ENCODE results near the gene GAR1.

Gene GAR1

GRCh38 chr4:109803924-109804571 is 11.5 kb upstream of the GAR1 start:
- Histone ChIP-seq H3K9ac (ENCODE audit: low read length) (no peak overlapping the region), H2AK5ac (ENCODE audit: low read length, severe bottlenecking) (no peak overlapping the region), H2AFZ (ENCODE audit: low read depth, low read length) (no peak overlapping the region), H4K8ac (ENCODE audit: low read length) (no peak overlapping the region), H3K79me1 (replicated peaks; ENCODE audit: low read length, poor library complexity, severe bottlenecking) (no peaks in the 10 kb centered on the region), H3K4ac (ENCODE audit: low read depth in 1 of 2, low read length in 2 of 2) (no peak overlapping the region), H2BK12ac (ENCODE audit: low read length in 2 of 2) (no peak overlapping the region), H2BK15ac (ENCODE audit: low read depth, poor library complexity, severe bottlenecking) (no peak overlapping the region), H4K91ac (ENCODE audit: low read length) (no peak overlapping the region), H3K4me2 (ENCODE audit: low read length, poor library complexity, severe bottlenecking) (no peak overlapping the region), H3K27ac (ENCODE audit: low read length, poor library complexity, severe bottlenecking) (no peak overlapping the region), H2BK120ac (ENCODE audit: low read depth, low read length) (no peak overlapping the region), H3K4me3 (ENCODE audit: insufficient read depth in 1 of 2, low read depth in 1 of 2, low read length in 2 of 2) (no peak overlapping the region), H3K23ac (ENCODE audit: low read length in 2 of 2) (no peak overlapping the region), H2BK5ac (ENCODE audit: low read depth, low read length, poor library complexity, severe bottlenecking) (no peak overlapping the region), H3K27me3 (ENCODE audit: control insufficient read depth in 1 of 2, insufficient read depth in 1 of 2, low read length in 2 of 2) (no peaks in the 10 kb centered on the region), H3K36me3 (ENCODE audit: control insufficient read depth in 1 of 2, insufficient read depth in 2 of 2, low read depth in 1 of 2, low read length in 2 of 2) (no peaks in the 10 kb centered on the region), H3K14ac (ENCODE audit: low read length in 2 of 2) (no peak overlapping the region), H3K4me1 (ENCODE audit: control insufficient read depth, insufficient read depth, low read depth, low read length) (no peaks in the 10 kb centered on the region), H3K18ac (ENCODE audit: low read depth in 1 of 2, low read length in 2 of 2) (no peak overlapping the region), H3K9me3 (ENCODE audit: control insufficient read depth, low read length) (no peaks in the 10 kb centered on the region)
- DNase-seq, result peak; percentile 66
- 51% methylated on average over 3 of the region's 4 CpGs for whole genome bisulfite sequencing

GRCh38 chr4:109809655-109810054 is 5.9 kb upstream of the GAR1 start:
- Histone ChIP-seq H2BK5ac (ENCODE audit: low read depth, low read length, poor library complexity, severe bottlenecking) (no peak overlapping the region), H3K4me1 (ENCODE audit: control insufficient read depth, insufficient read depth, low read depth, low read length) (no peaks in the 10 kb centered on the region), H3K4ac (ENCODE audit: low read depth in 1 of 2, low read length in 2 of 2) (no peak overlapping the region), H2BK12ac (ENCODE audit: low read length in 2 of 2) (no peak overlapping the region), H4K91ac (ENCODE audit: low read length) (no peak overlapping the region), H2AK5ac (ENCODE audit: low read length, severe bottlenecking) (no peak overlapping the region), H3K79me1 (replicated peaks; ENCODE audit: low read length, poor library complexity, severe bottlenecking) (no peaks in the 10 kb centered on the region), H3K9ac (ENCODE audit: low read length) (no peak overlapping the region), H2AFZ (ENCODE audit: low read depth, low read length) (no peak overlapping the region), H3K4me2 (ENCODE audit: low read length, poor library complexity, severe bottlenecking) (no peak overlapping the region), H3K23ac (ENCODE audit: low read length in 2 of 2) (no peak overlapping the region), H3K18ac (ENCODE audit: low read depth in 1 of 2, low read length in 2 of 2) (no peak overlapping the region), H4K8ac (ENCODE audit: low read length) (no peak overlapping the region), H3K4me3 (ENCODE audit: insufficient read depth in 1 of 2, low read depth in 1 of 2, low read length in 2 of 2) (no peak overlapping the region), H2BK15ac (ENCODE audit: low read depth, poor library complexity, severe bottlenecking) (no peak overlapping the region), H2BK120ac (ENCODE audit: low read depth, low read length) (no peak overlapping the region), H3K9me3 (ENCODE audit: control insufficient read depth, low read length) (no peaks in the 10 kb centered on the region), H3K36me3 (ENCODE audit: control insufficient read depth in 1 of 2, insufficient read depth in 2 of 2, low read depth in 1 of 2, low read length in 2 of 2) (no peaks in the 10 kb centered on the region), H3K27ac (ENCODE audit: low read length, poor library complexity, severe bottlenecking) (no peak overlapping the region), H3K14ac (ENCODE audit: low read length in 2 of 2) (no peak overlapping the region), H3K27me3 (ENCODE audit: control insufficient read depth in 1 of 2, insufficient read depth in 1 of 2, low read length in 2 of 2) (no peaks in the 10 kb centered on the region)
- DNase-seq, result no peak
- WGBS, result 100% methylated on average over 2 of the region's 2 CpGs

GRCh38 chr4:109810552-109811387 is 4.8 kb upstream of the GAR1 start:
- DNase-seq, result no peak
- no peak overlapping the region for H2AK5ac ChIP-seq (ENCODE audit: low read length, severe bottlenecking)
- H3K79me1 ChIP-seq (replicated peaks; ENCODE audit: low read length, poor library complexity, severe bottlenecking), result peaks cover 1% of the 10 kb centered on the region
- no peak overlapping the region for H2BK120ac ChIP-seq (ENCODE audit: low read depth, low read length)
- no peak overlapping the region for H3K4me3 ChIP-seq (ENCODE audit: insufficient read depth in 1 of 2, low read depth in 1 of 2, low read length in 2 of 2)
- no peak overlapping the region for H2BK5ac ChIP-seq (ENCODE audit: low read depth, low read length, poor library complexity, severe bottlenecking)
- H2BK15ac ChIP-seq (ENCODE audit: low read depth, poor library complexity, severe bottlenecking), result no peak overlapping the region
- no peaks in the 10 kb centered on the region for H3K9me3 ChIP-seq (ENCODE audit: control insufficient read depth, low read length)
- no peak overlapping the region for H3K9ac ChIP-seq (ENCODE audit: low read length)
- no peak overlapping the region for H2BK12ac ChIP-seq (ENCODE audit: low read length in 2 of 2)
- no peak overlapping the region for H3K4ac ChIP-seq (ENCODE audit: low read depth in 1 of 2, low read length in 2 of 2)
- H4K91ac ChIP-seq (ENCODE audit: low read length), result no peak overlapping the region
- no peaks in the 10 kb centered on the region for H3K36me3 ChIP-seq (ENCODE audit: control insufficient read depth in 1 of 2, insufficient read depth in 2 of 2, low read depth in 1 of 2, low read length in 2 of 2)
- H3K18ac ChIP-seq (ENCODE audit: low read depth in 1 of 2, low read length in 2 of 2), result no peak overlapping the region
- H3K27me3 ChIP-seq (ENCODE audit: control insufficient read depth in 1 of 2, insufficient read depth in 1 of 2, low read length in 2 of 2), result no peaks in the 10 kb centered on the region
- no peaks in the 10 kb centered on the region for H3K4me1 ChIP-seq (ENCODE audit: control insufficient read depth, insufficient read depth, low read depth, low read length)
- H3K4me2 ChIP-seq (ENCODE audit: low read length, poor library complexity, severe bottlenecking), result no peak overlapping the region
- no peak overlapping the region for H3K23ac ChIP-seq (ENCODE audit: low read length in 2 of 2)
- no peak overlapping the region for H3K14ac ChIP-seq (ENCODE audit: low read length in 2 of 2)
- no peak overlapping the region for H3K27ac ChIP-seq (ENCODE audit: low read length, poor library complexity, severe bottlenecking)
- H4K8ac ChIP-seq (ENCODE audit: low read length), result no peak overlapping the region
- no peak overlapping the region for H2AFZ ChIP-seq (ENCODE audit: low read depth, low read length)
- 58% methylated on average over 10 of the region's 11 CpGs for WGBS

- no peaks in the 10 kb centered on the region for H3K9me3 ChIP-seq (ENCODE audit: control insufficient read depth, low read length)
- H2BK12ac ChIP-seq (ENCODE audit: low read length in 2 of 2), result no peak overlapping the region
- no peak overlapping the region for H3K9ac ChIP-seq (ENCODE audit: low read length)
- no peak overlapping the region for H2BK120ac ChIP-seq (ENCODE audit: low read depth, low read length)
- no peak overlapping the region for H3K4me3 ChIP-seq (ENCODE audit: insufficient read depth in 1 of 2, low read depth in 1 of 2, low read length in 2 of 2)
- no peak overlapping the region for H2BK5ac ChIP-seq (ENCODE audit: low read depth, low read length, poor library complexity, severe bottlenecking)
- peaks cover 3% of the 10 kb centered on the region for H3K79me1 ChIP-seq (replicated peaks; ENCODE audit: low read length, poor library complexity, severe bottlenecking)
- H3K36me3 ChIP-seq (ENCODE audit: control insufficient read depth in 1 of 2, insufficient read depth in 2 of 2, low read depth in 1 of 2, low read length in 2 of 2), result no peaks in the 10 kb centered on the region
- no peak overlapping the region for H2BK15ac ChIP-seq (ENCODE audit: low read depth, poor library complexity, severe bottlenecking)
- no peaks in the 10 kb centered on the region for H3K27me3 ChIP-seq (ENCODE audit: control insufficient read depth in 1 of 2, insufficient read depth in 1 of 2, low read length in 2 of 2)
- no peak for DNase-seq
- no peak overlapping the region for H3K14ac ChIP-seq (ENCODE audit: low read length in 2 of 2)
- H2AK5ac ChIP-seq (ENCODE audit: low read length, severe bottlenecking), result no peak overlapping the region
- no peak overlapping the region for H3K23ac ChIP-seq (ENCODE audit: low read length in 2 of 2)
- H3K4ac ChIP-seq (ENCODE audit: low read depth in 1 of 2, low read length in 2 of 2), result no peak overlapping the region
- no peak overlapping the region for H3K4me2 ChIP-seq (ENCODE audit: low read length, poor library complexity, severe bottlenecking)
- no peaks in the 10 kb centered on the region for H3K4me1 ChIP-seq (ENCODE audit: control insufficient read depth, insufficient read depth, low read depth, low read length)
- WGBS, result no CpG with 5 or more reads among the region's 3 CpGs
- no peak overlapping the region for H4K91ac ChIP-seq (ENCODE audit: low read length)
- no peak overlapping the region for H3K27ac ChIP-seq (ENCODE audit: low read length, poor library complexity, severe bottlenecking)
- no peak overlapping the region for H3K18ac ChIP-seq (ENCODE audit: low read depth in 1 of 2, low read length in 2 of 2)
- no peak overlapping the region for H2AFZ ChIP-seq (ENCODE audit: low read depth, low read length)
- H4K8ac ChIP-seq (ENCODE audit: low read length), result no peak overlapping the region
Measured at GRCh38 chr4:109811707-109812106, 3.9 kb upstream of the GAR1 start.

Measured in mesenchymal stem cell (in vitro differentiated cells and primary cell).